ENCODE measurements around the gene ERP44.
"Not testable (repeated sequence)": the region's sequence is repeated elsewhere in the genome, so short reads cannot be mapped to it uniquely, and the experiment has no call there.

ERP44 gene

GRCh38 chr9:100012279-100012678 is 86.5 kb downstream of the ERP44 start:
- no peak for DNase-seq (ENCODE audit: low read depth in 2 of 2)

GRCh38 chr9:100011062-100011681 is 87.6 kb downstream of the ERP44 start:
- no peak for DNase-seq (ENCODE audit: low read depth in 2 of 2)

GRCh38 chr9:99999797-100000196 is 99.0 kb downstream of the ERP44 start:
- no peak for DNase-seq (ENCODE audit: low read depth in 2 of 2)

GRCh38 chr9:99998866-99999265 is 99.9 kb downstream of the ERP44 start:
- no peak for DNase-seq (ENCODE audit: low read depth in 2 of 2)

- no peak for DNase-seq (ENCODE audit: low read depth in 2 of 2)
Measured at GRCh38 chr9:99998266-99998665, 100.5 kb downstream of the ERP44 start.

GRCh38 chr9:99990508-99990907 is 108.3 kb downstream of the ERP44 start:
- DNase-seq (ENCODE audit: low read depth in 2 of 2) = not testable (repeated sequence)

- no peak for DNase-seq (ENCODE audit: low read depth in 2 of 2)
Measured at GRCh38 chr9:99986642-99987041, 112.2 kb downstream of the ERP44 start.

GRCh38 chr9:99980598-99980997 is 118.2 kb downstream of the ERP44 start:
- no peak for DNase-seq (ENCODE audit: low read depth in 2 of 2)

- no peak for DNase-seq (ENCODE audit: low read depth in 2 of 2)
Measured at GRCh38 chr9:99978221-99978620, 120.6 kb downstream of the ERP44 start.

- no peak for DNase-seq (ENCODE audit: low read depth in 2 of 2)
Measured at GRCh38 chr9:99977033-99977792, 121.6 kb downstream of the ERP44 start.

GRCh38 chr9:99973455-99973854 is 125.3 kb downstream of the ERP44 start:
- DNase-seq (ENCODE audit: low read depth in 2 of 2) = no peak

GRCh38 chr9:99971410-99971809 is 127.4 kb downstream of the ERP44 start:
- no peak for DNase-seq (ENCODE audit: low read depth in 2 of 2)

- no peak for DNase-seq (ENCODE audit: low read depth in 2 of 2)
Measured at GRCh38 chr9:99970481-99970880, 128.3 kb downstream of the ERP44 start.

- no peak for DNase-seq (ENCODE audit: low read depth in 2 of 2)
Measured at GRCh38 chr9:99967457-99967856, 131.3 kb downstream of the ERP44 start.

- no peak for DNase-seq (ENCODE audit: low read depth in 2 of 2)
Measured at GRCh38 chr9:99966716-99967115, 132.1 kb downstream of the ERP44 start.

- no peak for DNase-seq (ENCODE audit: low read depth in 2 of 2)
Measured at GRCh38 chr9:99966001-99966400, 132.8 kb downstream of the ERP44 start.

- no peak for DNase-seq (ENCODE audit: low read depth in 2 of 2)
Measured at GRCh38 chr9:99964336-99964735, 134.5 kb downstream of the ERP44 start.

GRCh38 chr9:99962680-99963261 is 136.0 kb downstream of the ERP44 start:
- no peak for DNase-seq (ENCODE audit: low read depth in 2 of 2)

GRCh38 chr9:99955606-99956005 is 143.2 kb downstream of the ERP44 start:
- DNase-seq (ENCODE audit: low read depth in 2 of 2) = no peak

GRCh38 chr9:99954819-99955218 is 144.0 kb downstream of the ERP44 start:
- DNase-seq (ENCODE audit: low read depth in 2 of 2) = no peak

- DNase-seq (ENCODE audit: low read depth in 2 of 2) = no peak
Measured at GRCh38 chr9:99953861-99954507, 144.8 kb downstream of the ERP44 start.

- no peak for DNase-seq (ENCODE audit: low read depth in 2 of 2)
Measured at GRCh38 chr9:99948896-99949295, 149.9 kb downstream of the ERP44 start.

- DNase-seq (ENCODE audit: low read depth in 2 of 2) = no peak
Measured at GRCh38 chr9:99948482-99948881, 150.3 kb downstream of the ERP44 start.

Data from stimulated activated CD8-positive, alpha-beta memory T cell treated with anti-CD3 and anti-CD28 coated beads, Interleukin-2, amount 100 ng/mL, for 1 hour (primary cell).